ENCODE measurements around the gene USP40. TPM values are rescaled to one million over a fixed set of nuclear protein-coding genes. Genes with fewer than 3 reads are reported as not detected.
"Not testable (repeated sequence)": the region's sequence is repeated elsewhere in the genome, so short reads cannot be mapped to it uniquely, and the experiment has no call there.

The USP40 gene
- polyA plus RNA-seq, 1 donor (not counting 4 experiments of a cell fraction or from before 2014, with no cell fraction given), result 37.3 TPM

DNA sequence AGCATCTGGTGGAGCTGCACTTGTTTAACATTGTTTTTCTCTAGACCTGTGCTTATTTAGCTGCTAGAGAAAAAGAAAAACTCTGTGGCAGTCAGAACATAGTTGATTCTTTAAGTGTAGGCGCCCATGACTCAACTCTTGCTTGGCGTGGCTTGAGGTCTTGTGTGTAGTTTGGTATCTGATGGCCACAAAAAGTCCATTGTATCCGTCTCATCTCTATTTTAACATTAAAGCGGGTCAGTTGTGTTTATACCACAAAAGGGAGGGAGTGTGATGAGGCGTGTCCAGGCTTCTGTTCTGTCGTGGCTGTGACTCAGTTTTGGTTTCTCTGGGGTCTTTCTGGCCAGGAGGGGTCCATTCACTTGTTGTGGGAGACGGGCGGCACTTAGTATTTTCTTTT lies 26.6 kb upstream of the USP40 start:
- H3K27me3 ChIP-seq (ENCODE audit: control insufficient read depth, extremely low read depth, insufficient read depth, low read length), result no peaks in the 10 kb centered on the region
- no peaks in the 10 kb centered on the region for H3K79me2 ChIP-seq (ENCODE audit: control insufficient read depth, insufficient read depth, low read length)
- no peak overlapping the region for H2AFZ ChIP-seq (ENCODE audit: control insufficient read depth, low read length)
- H3K36me3 ChIP-seq (ENCODE audit: control insufficient read depth in 2 of 2, extremely low read depth in 1 of 2, insufficient read depth in 2 of 2, low read length in 2 of 2), result no peaks in the 10 kb centered on the region
- H4K20me1 ChIP-seq (ENCODE audit: control insufficient read depth, extremely low read depth, insufficient read depth, low read length), result no peaks in the 10 kb centered on the region
- dilution Hi-C loops (cut with MboI; ENCODE audit: extremely low pct_ligation_motif_present, low sequenced_read_pairs), result no loop called here
- no peak for DNase-seq (ENCODE audit: low read depth, low spot score)
- H3K4me2 ChIP-seq (ENCODE audit: control insufficient read depth, extremely low read depth, insufficient read depth, low read depth, low read length), result no peak overlapping the region
- no peak for TF ChIP-seq EZH2 (IDR thresholded peaks at IDR 0.05; ENCODE audit: low read length)
- TF ChIP-seq, protein P1, sequence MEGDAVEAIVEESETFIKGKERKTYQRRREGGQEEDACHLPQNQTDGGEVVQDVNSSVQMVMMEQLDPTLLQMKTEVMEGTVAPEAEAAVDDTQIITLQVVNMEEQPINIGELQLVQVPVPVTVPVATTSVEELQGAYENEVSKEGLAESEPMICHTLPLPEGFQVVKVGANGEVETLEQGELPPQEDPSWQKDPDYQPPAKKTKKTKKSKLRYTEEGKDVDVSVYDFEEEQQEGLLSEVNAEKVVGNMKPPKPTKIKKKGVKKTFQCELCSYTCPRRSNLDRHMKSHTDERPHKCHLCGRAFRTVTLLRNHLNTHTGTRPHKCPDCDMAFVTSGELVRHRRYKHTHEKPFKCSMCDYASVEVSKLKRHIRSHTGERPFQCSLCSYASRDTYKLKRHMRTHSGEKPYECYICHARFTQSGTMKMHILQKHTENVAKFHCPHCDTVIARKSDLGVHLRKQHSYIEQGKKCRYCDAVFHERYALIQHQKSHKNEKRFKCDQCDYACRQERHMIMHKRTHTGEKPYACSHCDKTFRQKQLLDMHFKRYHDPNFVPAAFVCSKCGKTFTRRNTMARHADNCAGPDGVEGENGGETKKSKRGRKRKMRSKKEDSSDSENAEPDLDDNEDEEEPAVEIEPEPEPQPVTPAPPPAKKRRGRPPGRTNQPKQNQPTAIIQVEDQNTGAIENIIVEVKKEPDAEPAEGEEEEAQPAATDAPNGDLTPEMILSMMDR (optimal IDR thresholded peaks at IDR 0.05 in 1 of 3, IDR thresholded peaks at IDR 0.05 in 1 of 3, conservative IDR thresholded peaks at IDR 0.05 in 1 of 3; ENCODE audit: extremely low read depth in 1 of 3, insufficient read depth in 2 of 3, low read length in 3 of 3), result no peak
- no peaks in the 10 kb centered on the region for H3K4me1 ChIP-seq (ENCODE audit: control insufficient read depth, extremely low read depth, insufficient read depth, low read length)
- no peak overlapping the region for H3K4me3 ChIP-seq (ENCODE audit: control insufficient read depth in 2 of 3, extremely low read depth in 1 of 3, insufficient read depth in 2 of 3, low read depth in 1 of 3, low read length in 3 of 3)
- FAIRE-seq, result no peak
- no peaks in the 10 kb centered on the region for H3K9me3 ChIP-seq (ENCODE audit: control insufficient read depth, low read depth, low read length)
- no peak overlapping the region for H3K27ac ChIP-seq (ENCODE audit: control insufficient read depth, insufficient read depth, low read length)
- H3K9ac ChIP-seq (ENCODE audit: control insufficient read depth, extremely low read depth, insufficient read depth, low read length), result no peak overlapping the region
- H3K9me1 ChIP-seq (ENCODE audit: control insufficient read depth, extremely low read depth, insufficient read depth, low read length), result no peaks in the 10 kb centered on the region

DNA sequence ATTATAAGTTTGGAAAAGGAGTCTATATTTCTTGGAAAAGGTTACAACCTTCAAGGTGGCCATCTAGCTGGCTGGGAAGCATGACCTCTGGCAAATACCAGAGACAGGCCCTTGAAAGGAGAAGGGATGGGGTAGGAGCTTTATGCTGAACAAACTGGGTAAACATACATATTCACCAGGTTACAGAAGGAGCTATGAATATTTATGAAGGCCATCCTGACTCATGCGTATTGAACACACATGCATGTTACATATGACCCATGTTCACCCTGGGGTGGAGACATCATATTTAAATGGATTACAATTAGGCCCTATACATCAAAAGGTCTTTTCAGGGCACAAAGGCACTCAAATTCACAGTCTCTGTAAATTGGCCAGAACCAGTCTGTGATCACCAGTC lies 26.1 kb upstream of the USP40 start:
- H3K36me3 ChIP-seq (ENCODE audit: control insufficient read depth in 2 of 2, extremely low read depth in 1 of 2, insufficient read depth in 2 of 2, low read length in 2 of 2); H3K4me1 ChIP-seq (ENCODE audit: control insufficient read depth, extremely low read depth, insufficient read depth, low read length); H4K20me1 ChIP-seq (ENCODE audit: control insufficient read depth, extremely low read depth, insufficient read depth, low read length); H3K79me2 ChIP-seq (ENCODE audit: control insufficient read depth, insufficient read depth, low read length); H3K9ac ChIP-seq (ENCODE audit: control insufficient read depth, extremely low read depth, insufficient read depth, low read length); H3K4me3 ChIP-seq (ENCODE audit: control insufficient read depth in 2 of 3, extremely low read depth in 1 of 3, insufficient read depth in 2 of 3, low read depth in 1 of 3, low read length in 3 of 3); dilution Hi-C loops (cut with MboI; ENCODE audit: extremely low pct_ligation_motif_present, low sequenced_read_pairs); H3K9me1 ChIP-seq (ENCODE audit: control insufficient read depth, extremely low read depth, insufficient read depth, low read length); DNase-seq (ENCODE audit: low read depth, low spot score); H3K27me3 ChIP-seq (ENCODE audit: control insufficient read depth, extremely low read depth, insufficient read depth, low read length); H2AFZ ChIP-seq (ENCODE audit: control insufficient read depth, low read length); H3K9me3 ChIP-seq (ENCODE audit: control insufficient read depth, low read depth, low read length); H3K4me2 ChIP-seq (ENCODE audit: control insufficient read depth, extremely low read depth, insufficient read depth, low read depth, low read length); H3K27ac ChIP-seq (ENCODE audit: control insufficient read depth, insufficient read depth, low read length): not testable (repeated sequence)
- FAIRE-seq, result peak; percentile 49

DNA sequence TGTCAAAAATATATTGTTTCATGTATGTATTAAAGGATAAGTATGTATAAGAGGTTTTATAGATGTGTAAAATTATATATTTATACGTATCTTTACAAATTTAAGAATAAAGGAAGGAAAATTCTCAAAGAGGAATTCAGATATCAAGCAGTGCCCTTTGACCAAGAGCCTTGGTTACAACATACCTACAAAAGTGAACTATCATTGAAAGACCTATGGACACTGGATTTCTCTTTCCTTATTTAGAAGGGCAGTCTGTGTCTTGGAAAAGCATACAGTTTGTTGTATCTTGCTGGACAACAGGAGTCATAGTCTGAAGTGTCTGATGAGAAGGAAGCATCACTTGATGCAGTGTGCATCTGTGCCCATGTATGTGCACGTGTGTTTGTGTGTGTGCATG lies 21.8 kb upstream of the USP40 start:
- FAIRE-seq (no peak), DNase-seq (ENCODE audit: low read depth, low spot score) (no peak)
- Histone ChIP-seq H3K9me1 (ENCODE audit: control insufficient read depth, extremely low read depth, insufficient read depth, low read length) (no peaks in the 10 kb centered on the region), H3K4me3 (ENCODE audit: control insufficient read depth in 2 of 3, extremely low read depth in 1 of 3, insufficient read depth in 2 of 3, low read depth in 1 of 3, low read length in 3 of 3) (no peak overlapping the region), H3K9ac (ENCODE audit: control insufficient read depth, extremely low read depth, insufficient read depth, low read length) (no peak overlapping the region), H3K79me2 (ENCODE audit: control insufficient read depth, insufficient read depth, low read length) (no peaks in the 10 kb centered on the region), H3K9me3 (ENCODE audit: control insufficient read depth, low read depth, low read length) (no peaks in the 10 kb centered on the region), H2AFZ (ENCODE audit: control insufficient read depth, low read length) (no peak overlapping the region), H3K4me2 (ENCODE audit: control insufficient read depth, extremely low read depth, insufficient read depth, low read depth, low read length) (no peak overlapping the region), H3K27ac (ENCODE audit: control insufficient read depth, insufficient read depth, low read length) (no peak overlapping the region), H3K4me1 (ENCODE audit: control insufficient read depth, extremely low read depth, insufficient read depth, low read length) (no peaks in the 10 kb centered on the region), H3K27me3 (ENCODE audit: control insufficient read depth, extremely low read depth, insufficient read depth, low read length) (no peaks in the 10 kb centered on the region), H3K36me3 (ENCODE audit: control insufficient read depth in 2 of 2, extremely low read depth in 1 of 2, insufficient read depth in 2 of 2, low read length in 2 of 2) (no peaks in the 10 kb centered on the region), H4K20me1 (ENCODE audit: control insufficient read depth, extremely low read depth, insufficient read depth, low read length) (no peaks in the 10 kb centered on the region)
- dilution Hi-C loops (cut with MboI; ENCODE audit: extremely low pct_ligation_motif_present, low sequenced_read_pairs), result no loop called here
- no peak for TF ChIP-seq EZH2 (IDR thresholded peaks at IDR 0.05; ENCODE audit: low read length)
- TF ChIP-seq, protein P1 (optimal IDR thresholded peaks at IDR 0.05 in 1 of 3, IDR thresholded peaks at IDR 0.05 in 1 of 3, conservative IDR thresholded peaks at IDR 0.05 in 1 of 3; ENCODE audit: extremely low read depth in 1 of 3, insufficient read depth in 2 of 3, low read length in 3 of 3), result no peak

Data from keratinocyte (primary cell).